CD4-positive, alpha-beta T cell treated with Interleukin-21 for 1 hour (primary cell): ENCODE data around the gene TPH2.

Source experiments
- DNase-seq: peaks from one replicate; pipeline ENCODE4 v3.0.0-alpha.2; 2020

TPH2 gene

GRCh38 chr12:72037006-72037795 lies 98.6 kb downstream of the TPH2 start:
- no peak for DNase-seq

GRCh38 chr12:72041811-72042210 lies 103.2 kb downstream of the TPH2 start:
- DNase-seq: no peak

GRCh38 chr12:72053604-72054003 lies 115.0 kb downstream of the TPH2 start:
- DNase-seq: no peak

DNA sequence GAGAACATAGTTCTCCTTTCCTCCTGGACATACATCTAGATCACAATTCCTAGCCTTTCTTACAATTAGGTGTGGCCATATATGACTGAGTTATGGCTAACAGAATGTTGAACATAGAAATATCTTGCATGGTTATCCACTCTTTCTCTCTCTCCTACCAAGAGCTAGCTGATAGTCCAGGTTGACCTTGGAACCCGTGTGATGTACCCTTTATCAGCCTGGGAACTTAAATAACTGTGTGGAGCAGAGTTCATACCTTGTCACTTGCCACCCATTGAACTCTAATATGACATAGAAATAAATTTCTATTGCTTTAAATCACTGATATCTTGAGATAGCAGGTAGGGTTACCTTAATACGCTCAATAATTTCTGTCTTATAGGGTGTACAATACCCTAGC lies 115.9 kb downstream of the TPH2 start:
- no peak for DNase-seq

GRCh38 chr12:72057330-72057914 lies 118.8 kb downstream of the TPH2 start:
- DNase-seq: no peak

DNA sequence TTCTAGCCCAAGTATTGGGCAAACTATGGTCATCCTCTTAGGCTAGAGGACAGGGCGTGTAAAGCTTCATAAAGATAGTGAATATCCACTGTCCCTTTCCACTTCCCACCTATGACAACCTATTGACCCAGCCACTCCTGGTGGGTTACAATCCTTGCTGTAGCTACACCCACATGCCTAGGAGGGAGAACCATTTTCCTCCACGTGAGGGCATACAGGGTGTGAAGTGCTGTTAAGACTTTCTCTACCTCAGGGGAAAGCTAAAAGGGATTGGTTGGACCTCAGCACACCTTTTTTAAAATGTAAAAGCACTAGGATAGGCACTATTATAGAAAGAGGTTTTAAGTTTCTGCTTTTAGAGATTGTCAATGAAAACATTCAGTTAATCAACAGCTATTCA lies 124.4 kb downstream of the TPH2 start:
- DNase-seq: no peak

- DNase-seq: no peak
These were observed 132.4 kb downstream of the TPH2 start for GRCh38 chr12:72071030-72071429.

DNA sequence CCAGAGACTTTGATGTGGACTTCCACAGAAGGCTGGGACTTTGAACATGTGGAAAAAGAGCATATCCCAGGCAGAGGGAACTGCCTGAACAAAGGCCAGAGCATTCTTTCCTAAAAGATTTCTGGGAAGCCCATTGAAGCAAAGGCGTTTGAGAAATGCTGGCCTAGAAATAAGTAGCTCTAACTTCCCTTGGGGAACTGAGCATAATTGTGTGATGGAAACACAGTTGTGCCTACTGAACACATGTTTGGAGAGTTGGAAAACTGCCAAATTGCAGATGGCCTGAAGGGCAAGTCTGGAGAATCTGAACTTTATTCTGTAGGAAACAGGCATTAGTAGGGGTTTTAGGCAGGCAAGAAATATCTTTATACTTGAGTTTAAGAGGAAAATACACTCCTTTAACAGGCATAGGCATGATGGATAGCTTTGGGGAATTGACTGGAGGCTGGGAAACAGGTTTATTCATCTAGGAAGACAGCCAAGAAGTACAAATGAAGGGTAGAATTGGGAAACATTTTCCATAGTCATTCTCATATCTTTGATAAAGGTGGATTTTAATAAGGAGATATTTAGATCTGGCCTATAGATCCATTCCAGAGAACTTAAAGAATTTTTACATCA lies 134.1 kb downstream of the TPH2 start:
- DNase-seq: no peak

DNA sequence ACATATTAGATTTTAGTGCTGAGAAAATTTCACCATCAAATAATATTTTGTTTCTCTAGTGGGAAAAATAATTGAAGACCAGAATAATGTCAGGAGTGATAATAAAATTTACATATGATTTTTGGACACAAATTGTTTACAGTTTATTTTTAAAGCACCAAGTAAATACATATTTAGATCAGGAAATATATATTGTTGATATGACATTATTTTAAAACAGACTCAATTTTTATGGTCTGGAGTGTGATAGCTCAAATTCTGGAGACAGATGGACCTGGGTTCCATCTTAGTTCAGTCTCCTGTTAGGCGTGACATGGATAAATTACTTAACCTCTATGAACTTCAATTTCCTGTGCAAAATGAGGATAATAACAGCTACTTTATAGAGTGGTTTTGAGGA lies 135.4 kb downstream of the TPH2 start:
- DNase-seq: no peak

- DNase-seq: no peak
These were observed 136.3 kb downstream of the TPH2 start for GRCh38 chr12:72074956-72075355.

- no peak for DNase-seq
These were observed 136.8 kb downstream of the TPH2 start for GRCh38 chr12:72075401-72075800.

- DNase-seq: no peak
These were observed 137.4 kb downstream of the TPH2 start for GRCh38 chr12:72075891-72076557.

GRCh38 chr12:72076558-72076915 lies 137.9 kb downstream of the TPH2 start:
- DNase-seq: no peak

GRCh38 chr12:72077111-72077820 lies 138.6 kb downstream of the TPH2 start:
- DNase-seq: no peak

GRCh38 chr12:72081777-72082176 lies 143.1 kb downstream of the TPH2 start:
- DNase-seq: no peak
